Sciatic nerve (tissue), 2 donors: Measurements from ENCODE around the gene PLEKHG2. TPM values are rescaled to one million over a fixed set of nuclear protein-coding genes. Genes with fewer than 3 reads are reported as not detected.

Experiments
- ATAC-seq: fragments of 200-7000 bp; cut with Tn5 transposase; one replicate; pipeline ENCODE4 v1.9.1; 2020; ENCODE audit warnings: mild to moderate bottlenecking, moderate library complexity
- DNase-seq: peaks from one replicate; pipeline ENCODE4 v3.0.0-alpha.2; 2020; ENCODE audit warnings: low spot score
- intact Hi-C: fragments of 100-400 bp; cut with DNase I; formaldehyde crosslinking; loops from one replicate; pipeline ENCODE4 v1.14.2; 2022
- total RNA-seq: library from RNA; stranded (reverse); fragmentation: NEBNext Ultra II Directional; extraction: Animal tissue kit (Norgen Biotek cat#: 25700); gene quantifications from one replicate; pipeline ENCODE4 v1.2.1, GENCODE V29; 2021
- donor health status: DM: no; HTN: no; CAD: no.
- donor health status: DM: no; HTN: no; CAD: no.

Gene PLEKHG2
- total RNA-seq, 1 donor from 2014 or later: 89.2 TPM

GRCh38 chr19:39382991-39383828 is 29.3 kb upstream of the PLEKHG2 start:
- intact Hi-C loops: no loop called here
- DNase-seq (no peak), ATAC-seq (no peak)

- DNase-seq (no peak), ATAC-seq (no peak)
- intact Hi-C loops: no loop called here
These were observed 27.5 kb upstream of the PLEKHG2 start for GRCh38 chr19:39384839-39385568.

- intact Hi-C loops: no loop called here
- DNase-seq (no peak), ATAC-seq (no peak)
These were observed 26.6 kb upstream of the PLEKHG2 start for GRCh38 chr19:39385629-39386411.

GRCh38 chr19:39386557-39386956 is 25.9 kb upstream of the PLEKHG2 start:
- ATAC-seq: no peak
- intact Hi-C loops: no loop called here
- DNase-seq: no peak

GRCh38 chr19:39388657-39389056 is 23.8 kb upstream of the PLEKHG2 start:
- intact Hi-C loops: no loop called here
- no peak for ATAC-seq
- DNase-seq: no peak

- DNase-seq (no peak), ATAC-seq (no peak)
- intact Hi-C loops: loop anchor here (10.0 kb wide), 1 partner anchor 45 kb away; the partner anchor contains the start of gene SAMD4B
These were observed 22.6 kb upstream of the PLEKHG2 start for GRCh38 chr19:39389631-39390414.

- DNase-seq: no peak
- intact Hi-C loops: loop anchor here (10.0 kb wide), 1 partner anchor 46 kb away; the partner anchor contains the start of gene SAMD4B
- no peak for ATAC-seq
These were observed 22.1 kb upstream of the PLEKHG2 start for GRCh38 chr19:39390451-39390750.

- intact Hi-C loops: loop anchor here (10.0 kb wide), 1 partner anchor 46 kb away; the partner anchor contains the start of gene SAMD4B
- ATAC-seq (peak; percentile 99), DNase-seq (peak; percentile 96)
These were observed 21.6 kb upstream of the PLEKHG2 start, which contains the start of the genes MED29 and PAF1 for GRCh38 chr19:39390751-39391437. Gene MED29, plus strand, starts transcription at chr19:39391378. Its CDS starts 45 bp downstream, at chr19:39391423. Gene PAF1, minus strand, starts transcription at chr19:39391106. Its CDS starts 242 bp downstream, at chr19:39390864.

- intact Hi-C loops: loop anchor here (10.0 kb wide), 1 partner anchor 53 kb away; the partner anchor contains the start of gene SAMD4B
- peak; percentile 83 for ATAC-seq
- DNase-seq: peak; percentile 95
These were observed 14.8 kb upstream of the PLEKHG2 start for GRCh38 chr19:39397360-39398296.

- intact Hi-C loops: loop anchor here (10.0 kb wide), 1 partner anchor 54 kb away; the partner anchor contains the start of gene SAMD4B
- DNase-seq (peak; percentile 83), ATAC-seq (peak; percentile 10)
These were observed 14.1 kb upstream of the PLEKHG2 start for GRCh38 chr19:39398297-39398864.

- no peak for DNase-seq
- ATAC-seq: no peak
- intact Hi-C loops: loop anchor here (10.0 kb wide), 1 partner anchor 55 kb away; the partner anchor contains the start of gene SAMD4B
These were observed 12.8 kb upstream of the PLEKHG2 start for GRCh38 chr19:39399668-39400050.

- DNase-seq: no peak
- intact Hi-C loops: no loop called here
- ATAC-seq: no peak
These were observed 12.4 kb upstream of the PLEKHG2 start for GRCh38 chr19:39400061-39400460.

GRCh38 chr19:39401070-39401548 is 11.4 kb upstream of the PLEKHG2 start:
- no peak for ATAC-seq
- intact Hi-C loops: no loop called here
- DNase-seq: no peak

GRCh38 chr19:39401549-39402345 is 10.7 kb upstream of the PLEKHG2 start:
- intact Hi-C loops: no loop called here
- DNase-seq (peak; percentile 76), ATAC-seq (no peak)
